ENCODE results near the gene VSIG10. TPM values are rescaled to one million over a fixed set of nuclear protein-coding genes. Genes with fewer than 3 reads are reported as not detected.

Gene VSIG10
- total and polyA plus RNA-seq, 2 of the 13 experiments (the other 11 are each of a cell fraction or from before 2014, with no cell fraction given), result 25.6 to 42.5 TPM

- TF ChIP-seq PHF8 (CRISPR knock-in tag; IDR thresholded peaks at IDR 0.05), result no peak
- no peak for TF ChIP-seq NR2F1 (CRISPR knock-in tag; IDR thresholded peaks at IDR 0.05)
- TF ChIP-seq MXD3 (CRISPR knock-in tag; IDR thresholded peaks at IDR 0.05), result no peak
- peak; percentile 29; the same call in 1 of the 2 replicates for TF ChIP-seq ZBTB7B (CRISPR knock-in tag; IDR thresholded peaks at IDR 0.05)
- no peak for TF ChIP-seq U2AF1 (optimal IDR thresholded peaks at IDR 0.05; ENCODE audit: low read depth, low read length)
- no peak for TF ChIP-seq ZNF777 (CRISPR knock-in tag; IDR thresholded peaks at IDR 0.05)
- TF ChIP-seq TOPORS (CRISPR knock-in tag; IDR thresholded peaks at IDR 0.05), result no peak
- TF ChIP-seq ZBTB20 (CRISPR knock-in tag; IDR thresholded peaks at IDR 0.05; ENCODE audit: borderline replicate concordance, low read depth), result peak; percentile 97; the same call in 1 of the 2 replicates
- 0 out of 2 replicates have a peak, but pooled peaks have one; percentile 21 for TF ChIP-seq HDAC1 (CRISPR knock-in tag; IDR thresholded peaks at IDR 0.05)
- TF ChIP-seq ZNF709 (CRISPR knock-in tag; IDR thresholded peaks at IDR 0.05), result no peak
- no peak for TF ChIP-seq PCBP1 (IDR thresholded peaks at IDR 0.05; ENCODE audit: borderline replicate concordance, low read depth, low read length)
- peak; percentile 34; the same call in 1 of the 2 replicates for TF ChIP-seq SATB2 (CRISPR knock-in tag; IDR thresholded peaks at IDR 0.05)
- TF ChIP-seq TFAP4 (IDR thresholded peaks at IDR 0.05; ENCODE audit: borderline replicate concordance, low read depth), result 0 out of 2 replicates have a peak, but pooled peaks have one; percentile 21
- peak; percentile 34; the same call in 1 of the 2 replicates for TF ChIP-seq HDAC2 (CRISPR knock-in tag; IDR thresholded peaks at IDR 0.05)
- TF ChIP-seq, protein P1, sequence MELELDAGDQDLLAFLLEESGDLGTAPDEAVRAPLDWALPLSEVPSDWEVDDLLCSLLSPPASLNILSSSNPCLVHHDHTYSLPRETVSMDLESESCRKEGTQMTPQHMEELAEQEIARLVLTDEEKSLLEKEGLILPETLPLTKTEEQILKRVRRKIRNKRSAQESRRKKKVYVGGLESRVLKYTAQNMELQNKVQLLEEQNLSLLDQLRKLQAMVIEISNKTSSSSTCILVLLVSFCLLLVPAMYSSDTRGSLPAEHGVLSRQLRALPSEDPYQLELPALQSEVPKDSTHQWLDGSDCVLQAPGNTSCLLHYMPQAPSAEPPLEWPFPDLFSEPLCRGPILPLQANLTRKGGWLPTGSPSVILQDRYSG (CRISPR knock-in tag; IDR thresholded peaks at IDR 0.05), result no peak
- no peak for TF ChIP-seq ZNF572 (CRISPR knock-in tag; IDR thresholded peaks at IDR 0.05)
- no peak for TF ChIP-seq NFIC (IDR thresholded peaks at IDR 0.05; ENCODE audit: low read length)
- TF ChIP-seq ZKSCAN5 (CRISPR knock-in tag; IDR thresholded peaks at IDR 0.05), result peak; percentile 69; the same call in 1 of the 2 replicates
- TF ChIP-seq ZNF12 (CRISPR knock-in tag; IDR thresholded peaks at IDR 0.05), result no peak
- no peak for TF ChIP-seq PHB2 (IDR thresholded peaks at IDR 0.05; ENCODE audit: partially characterized antibody)
- peak; percentile 37; the same call in 1 of the 2 replicates for TF ChIP-seq RXRB (CRISPR knock-in tag; IDR thresholded peaks at IDR 0.05; ENCODE audit: borderline replicate concordance)
- TF ChIP-seq KMT2B (CRISPR knock-in tag; IDR thresholded peaks at IDR 0.05), result no peak
- TF ChIP-seq, protein P2, sequence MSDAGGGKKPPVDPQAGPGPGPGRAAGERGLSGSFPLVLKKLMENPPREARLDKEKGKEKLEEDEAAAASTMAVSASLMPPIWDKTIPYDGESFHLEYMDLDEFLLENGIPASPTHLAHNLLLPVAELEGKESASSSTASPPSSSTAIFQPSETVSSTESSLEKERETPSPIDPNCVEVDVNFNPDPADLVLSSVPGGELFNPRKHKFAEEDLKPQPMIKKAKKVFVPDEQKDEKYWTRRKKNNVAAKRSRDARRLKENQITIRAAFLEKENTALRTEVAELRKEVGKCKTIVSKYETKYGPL (CRISPR knock-in tag; IDR thresholded peaks at IDR 0.05), result no peak
- TF ChIP-seq RELA (CRISPR knock-in tag; IDR thresholded peaks at IDR 0.05), result no peak
- TF ChIP-seq ZSCAN29 (CRISPR knock-in tag; conservative IDR thresholded peaks at IDR 0.05), result no peak
- no peak for TF ChIP-seq U2AF2 (IDR thresholded peaks at IDR 0.05; ENCODE audit: low read depth, low read length)
- 0 out of 2 replicates have a peak, but pooled peaks have one; percentile 18 for TF ChIP-seq ZNF547 (CRISPR knock-in tag; IDR thresholded peaks at IDR 0.05)
- peak; percentile 34; the same call in 1 of the 2 replicates for TF ChIP-seq NR2F6 (IDR thresholded peaks at IDR 0.05)
- TF ChIP-seq NR2F6 (CRISPR knock-in tag; IDR thresholded peaks at IDR 0.05), result peak; percentile 23; the same call in 1 of the 2 replicates
- peak; percentile 21; the same call in 1 of the 2 replicates for TF ChIP-seq ZNF331 (CRISPR knock-in tag; IDR thresholded peaks at IDR 0.05)
These were observed 47.7 kb downstream of the VSIG10 start (continued) for GRCh38 chr12:118055865-118056773.
